MM.1S (cell line): ENCODE results near the gene SPATA21.

Experiments used
- DNase-seq: peaks from one replicate; pipeline ENCODE4 v3.0.0-alpha.2; 2015
- H2AFZ ChIP-seq: fragments of 300-600 bp; sonication (generic); 2 replicates; pipeline ENCODE4 v1.6.0; 2016; ENCODE audit warnings: antibody characterized with exemption, low read length
- H3F3A ChIP-seq: fragments of 300-600 bp; sonication (generic); 2 replicates; pipeline ENCODE4 v1.6.1; 2016; ENCODE audit warnings: mild to moderate bottlenecking, antibody characterized with exemption, low read length, moderate library complexity, mixed read lengths; ENCODE audit not compliant: insufficient read depth
- H3K27ac ChIP-seq: fragments of 300-600 bp; sonication (generic); 2 replicates; pipeline ENCODE4 v1.5.1; 2016; ENCODE audit warnings: mild to moderate bottlenecking, low read length
- H3K27me3 ChIP-seq: fragments of 300-600 bp; sonication (generic); replicated peaks from 2 replicates; pipeline ENCODE4 v1.6.0; 2016; ENCODE audit warnings: low read length; ENCODE audit not compliant: insufficient read depth
- H3K36me3 ChIP-seq: fragments of 300-600 bp; sonication (generic); replicated peaks from 2 replicates; pipeline ENCODE4 v1.6.1; 2016; ENCODE audit warnings: mild to moderate bottlenecking, low read length, mixed read lengths; ENCODE audit not compliant: insufficient read depth
- H3K4me1 ChIP-seq: fragments of 300-600 bp; sonication (generic); 2 replicates; pipeline ENCODE4 v1.6.1; 2016; ENCODE audit warnings: low read length, mixed read lengths
- H3K4me2 ChIP-seq: fragments of 300-600 bp; sonication (generic); 2 replicates; pipeline ENCODE4 v1.6.0; 2016; ENCODE audit warnings: low read depth, low read length
- H3K4me3 ChIP-seq: fragments of 300-600 bp; sonication (generic); 2 replicates; pipeline ENCODE4 v1.5.1; 2016; ENCODE audit warnings: low read length, mixed read lengths
- H3K79me2 ChIP-seq: fragments of 300-600 bp; sonication (generic); 2 replicates; pipeline ENCODE4 v1.6.1; 2016; ENCODE audit warnings: mixed run types, low read length, mixed read lengths
- H3K9ac ChIP-seq: fragments of 300-600 bp; sonication (generic); 2 replicates; pipeline ENCODE4 v1.6.1; 2016; ENCODE audit warnings: low read length, mixed read lengths
- H3K9me2 ChIP-seq: fragments of 300-600 bp; sonication (generic); replicated peaks from 2 replicates; pipeline ENCODE4 v1.6.1; 2016; ENCODE audit warnings: mild to moderate bottlenecking, low read length, mixed read lengths; ENCODE audit not compliant: insufficient read depth
- H3K9me3 ChIP-seq: fragments of 300-600 bp; sonication (generic); replicated peaks from 2 replicates; pipeline ENCODE4 v1.6.1; 2016; ENCODE audit warnings: mild to moderate bottlenecking, low read length, mixed read lengths; ENCODE audit not compliant: insufficient read depth
- H4K20me1 ChIP-seq: fragments of 300-600 bp; sonication (generic); 2 replicates; pipeline ENCODE4 v1.6.1; 2016; ENCODE audit warnings: mild to moderate bottlenecking, low read length, moderate library complexity, mixed read lengths; ENCODE audit not compliant: insufficient read depth
- EZH2 ChIP-seq: fragments of 300-600 bp; sonication (generic); optimal IDR thresholded peaks from 2 replicates; pipeline ENCODE3; 2017; ENCODE audit warnings: low read depth, mild to moderate bottlenecking, antibody characterized with exemption, low read length, mixed read lengths
- EZH2phosphoT487 ChIP-seq: fragments of 300-600 bp; sonication (generic); IDR thresholded peaks from 2 replicates; pipeline ENCODE4 v1.6.1; 2018; ENCODE audit warnings: antibody characterized with exemption, low read length
- TF ChIP-seq, protein P1 (sequence below): fragments of 300-600 bp; sonication (generic); IDR thresholded peaks from 2 replicates; pipeline ENCODE4 v1.5.1; 2016; ENCODE audit warnings: antibody characterized with exemption, low read length, mixed read lengths

The SPATA21 gene

DNA sequence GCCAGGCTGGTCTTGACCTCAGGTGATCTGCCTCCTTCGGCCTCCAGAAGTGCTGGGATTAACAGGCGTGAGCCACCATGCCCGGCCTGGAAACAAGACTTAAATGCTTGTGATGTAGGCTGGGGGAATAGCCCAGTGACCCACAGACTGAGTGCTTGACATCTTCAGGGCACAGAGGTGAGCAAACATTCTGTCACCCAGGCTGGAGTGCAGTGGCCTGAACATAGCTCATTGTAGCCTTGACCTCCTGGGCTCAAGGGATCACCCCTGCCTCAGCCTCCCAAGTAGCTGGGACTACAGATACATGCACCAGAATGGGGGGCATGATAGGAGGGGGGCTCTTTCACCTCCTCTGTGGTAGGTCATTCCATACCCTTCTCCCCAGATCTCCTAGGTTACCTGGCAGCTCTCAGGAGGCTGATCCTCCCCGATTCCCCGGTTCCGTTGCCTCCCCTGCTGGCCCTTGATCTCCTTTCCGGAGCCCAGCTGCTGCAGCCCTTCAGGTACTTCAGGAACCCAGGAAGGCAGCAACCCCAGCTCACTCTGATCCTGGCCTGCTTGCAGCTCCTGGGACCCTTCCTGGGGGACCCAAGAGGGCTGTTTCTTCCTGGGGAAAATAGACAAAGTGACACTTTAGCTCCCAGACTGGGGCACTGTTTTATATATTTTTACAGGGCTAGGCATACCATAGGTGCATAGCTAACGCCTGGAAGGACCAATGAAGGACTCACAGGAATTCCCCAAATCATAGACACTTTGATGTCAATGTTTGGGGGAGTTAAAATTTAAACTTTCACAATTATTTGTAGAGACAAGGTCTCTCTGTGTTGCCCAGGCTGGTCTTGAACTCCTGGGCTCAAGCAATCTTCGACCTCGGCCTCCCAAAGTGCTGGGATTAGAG, 11.8 kb downstream of the SPATA21 start:
- no peaks in the 10 kb centered on the region for H3K36me3 ChIP-seq
- peaks cover 26% of the 10 kb centered on the region for H3K27me3 ChIP-seq
- no peak for DNase-seq
- no peak overlapping the region for H2AFZ ChIP-seq
- no peak overlapping the region for H3K4me2 ChIP-seq
- H3K9me3 ChIP-seq, result no peaks in the 10 kb centered on the region
- H3K4me3 ChIP-seq, result no peak overlapping the region
- no peak overlapping the region for H3K27ac ChIP-seq
- H3K4me1 ChIP-seq, result peaks cover 13% of the 10 kb centered on the region
- H3K9me2 ChIP-seq, result no peaks in the 10 kb centered on the region
- TF ChIP-seq, protein P1, sequence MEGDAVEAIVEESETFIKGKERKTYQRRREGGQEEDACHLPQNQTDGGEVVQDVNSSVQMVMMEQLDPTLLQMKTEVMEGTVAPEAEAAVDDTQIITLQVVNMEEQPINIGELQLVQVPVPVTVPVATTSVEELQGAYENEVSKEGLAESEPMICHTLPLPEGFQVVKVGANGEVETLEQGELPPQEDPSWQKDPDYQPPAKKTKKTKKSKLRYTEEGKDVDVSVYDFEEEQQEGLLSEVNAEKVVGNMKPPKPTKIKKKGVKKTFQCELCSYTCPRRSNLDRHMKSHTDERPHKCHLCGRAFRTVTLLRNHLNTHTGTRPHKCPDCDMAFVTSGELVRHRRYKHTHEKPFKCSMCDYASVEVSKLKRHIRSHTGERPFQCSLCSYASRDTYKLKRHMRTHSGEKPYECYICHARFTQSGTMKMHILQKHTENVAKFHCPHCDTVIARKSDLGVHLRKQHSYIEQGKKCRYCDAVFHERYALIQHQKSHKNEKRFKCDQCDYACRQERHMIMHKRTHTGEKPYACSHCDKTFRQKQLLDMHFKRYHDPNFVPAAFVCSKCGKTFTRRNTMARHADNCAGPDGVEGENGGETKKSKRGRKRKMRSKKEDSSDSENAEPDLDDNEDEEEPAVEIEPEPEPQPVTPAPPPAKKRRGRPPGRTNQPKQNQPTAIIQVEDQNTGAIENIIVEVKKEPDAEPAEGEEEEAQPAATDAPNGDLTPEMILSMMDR, result no peak
- TF ChIP-seq EZH2, result no peak
- no peak for TF ChIP-seq EZH2phosphoT487
- H3F3A ChIP-seq, result peaks cover 8% of the 10 kb centered on the region; the same call in 1 of the 2 replicates
- no peaks in the 10 kb centered on the region for H3K79me2 ChIP-seq
- no peaks in the 10 kb centered on the region for H4K20me1 ChIP-seq
- H3K9ac ChIP-seq, result no peak overlapping the region

DNA sequence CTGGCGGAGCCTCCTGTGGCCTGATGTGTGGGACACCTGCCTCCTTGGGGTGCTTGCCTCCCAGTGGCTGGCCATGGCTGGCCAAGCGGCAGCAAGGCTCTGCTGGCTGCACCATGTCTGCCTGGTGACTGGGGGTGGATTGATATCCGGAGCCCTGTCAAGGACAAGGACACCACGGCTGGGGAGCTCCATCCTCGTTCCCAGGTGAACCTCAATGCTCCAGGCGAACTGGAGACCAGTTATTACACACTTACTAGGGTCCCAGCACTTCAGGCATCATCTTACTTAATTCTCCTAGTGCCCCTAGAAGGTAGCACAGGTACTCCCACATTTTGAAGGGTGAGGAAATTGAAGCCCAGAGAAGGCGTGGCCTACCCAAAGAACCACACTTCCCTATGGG, 15.2 kb downstream of the SPATA21 start:
- no peaks in the 10 kb centered on the region for H3K79me2 ChIP-seq
- no peaks in the 10 kb centered on the region for H3K9me3 ChIP-seq
- H3K4me1 ChIP-seq, result peaks cover 19% of the 10 kb centered on the region
- H3K4me2 ChIP-seq, result no peak overlapping the region
- H3K4me3 ChIP-seq, result no peak overlapping the region
- TF ChIP-seq EZH2phosphoT487 (no peak), EZH2 (no peak)
- TF ChIP-seq, protein P1, result no peak
- H3K9ac ChIP-seq, result no peak overlapping the region
- no peak for DNase-seq
- peaks cover 54% of the 10 kb centered on the region for H3K27me3 ChIP-seq
- H3K27ac ChIP-seq, result no peak overlapping the region
- no peak overlapping the region for H2AFZ ChIP-seq
- no peaks in the 10 kb centered on the region; the same call in 1 of the 2 replicates for H4K20me1 ChIP-seq
- H3K9me2 ChIP-seq, result no peaks in the 10 kb centered on the region
- H3F3A ChIP-seq, result peaks cover 8% of the 10 kb centered on the region; the same call in 1 of the 2 replicates
- no peaks in the 10 kb centered on the region for H3K36me3 ChIP-seq

DNA sequence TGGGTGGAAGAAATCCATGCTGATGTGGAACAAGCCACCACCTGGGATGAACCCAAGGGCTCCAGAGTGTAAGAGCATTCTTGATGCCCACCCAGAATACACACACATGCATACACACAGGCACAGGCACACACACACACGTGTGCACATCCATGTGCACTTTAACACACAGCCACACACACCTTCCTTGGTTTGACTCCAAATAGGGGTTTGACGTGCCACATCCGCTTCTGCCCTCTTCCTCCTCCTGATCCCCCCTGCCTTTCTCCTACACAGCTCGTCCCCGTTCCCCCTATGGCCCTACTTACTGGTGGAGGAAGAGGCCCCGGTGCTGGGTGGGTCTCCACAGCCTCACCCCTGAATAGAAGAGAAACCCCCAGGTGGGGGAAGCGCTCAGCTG, 16.0 kb downstream of the SPATA21 start:
- Histone ChIP-seq H3K36me3 (no peaks in the 10 kb centered on the region), H2AFZ (no peak overlapping the region), H3K79me2 (no peaks in the 10 kb centered on the region), H3F3A (peaks cover 8% of the 10 kb centered on the region; the same call in 1 of the 2 replicates), H3K4me2 (peak overlapping the region; percentile 44), H3K9me3 (no peaks in the 10 kb centered on the region), H4K20me1 (no peaks in the 10 kb centered on the region; the same call in 1 of the 2 replicates), H3K9ac (no peak overlapping the region), H3K9me2 (no peaks in the 10 kb centered on the region), H3K27ac (no peak overlapping the region), H3K27me3 (peaks cover 59% of the 10 kb centered on the region), H3K4me1 (peaks cover 19% of the 10 kb centered on the region), H3K4me3 (no peak overlapping the region)
- no peak for DNase-seq
- TF ChIP-seq, protein P1, result no peak
- TF ChIP-seq EZH2 (no peak), EZH2phosphoT487 (no peak)
